A549 (cell line): ENCODE results near the gene MTA3. TPM values are rescaled to one million over a fixed set of nuclear protein-coding genes. Genes with fewer than 3 reads are reported as not detected.

Source experiments
- ATAC-seq, 2 experiments: fragments of 200-7000 bp in 1 of 2; fragments of >200 bp in 1 of 2; cut with Nextera tagmentation in 1 of 2; cut with Tn5 transposase in 1 of 2; 3 replicates each; pipeline versions ENCODE4 v1.8.0 to v1.9.1; 2018 to 2020; ENCODE audit warnings: mild to moderate bottlenecking in 1 of 2, moderate library complexity in 1 of 2
- CTCF ChIA-PET: fragments of 300-600 bp; sonication (Branson Sonifier 250); formaldehyde crosslinking; extraction: SDS; loops from one replicate; lab custom pipeline; 2021; ENCODE audit warnings: antibody characterized with exemption, inconsistent platforms; lab: Yijun Ruan, JAX
- POLR2A ChIA-PET: fragments of 350-600 bp; formaldehyde crosslinking; extraction: SDS; loops from one replicate; lab custom pipeline; 2021; ENCODE audit warnings: antibody characterized with exemption, inconsistent platforms; lab: Yijun Ruan, JAX
- DNase-seq, 2 experiments: peaks; one replicate each; pipeline versions ENCODE4 v3.0.0 to v3.0.0-alpha.2; 2011 to 2016; ENCODE audit warnings: low read depth in 1 of 2, low spot score in 1 of 2
- FAIRE-seq: peaks from 2 replicates; lab custom pipeline; 2011; peaks lifted over from hg19 to GRCh38; lab: Jason Lieb, UNC
- H3K27ac ChIP-seq, 2 experiments: fragments of >200 bp; sonication (Bioruptor Twin); formaldehyde crosslinking; 3 replicates each; pipeline ENCODE4 v1.5.1; 2016 to 2017
- H3K4me1 ChIP-seq: fragments of >200 bp; sonication (Bioruptor Twin); formaldehyde crosslinking; 3 replicates; pipeline ENCODE4 v1.6.1; 2016
- H3K4me2 ChIP-seq: fragments of >200 bp; sonication (Bioruptor Twin); formaldehyde crosslinking; 3 replicates; pipeline ENCODE4 v1.6.1; 2016
- H3K4me3 ChIP-seq: fragments of >200 bp; sonication (Bioruptor Twin); formaldehyde crosslinking; 3 replicates; pipeline ENCODE4 v1.5.1; 2016
- H3K9me3 ChIP-seq: fragments of >200 bp; sonication (Bioruptor Twin); formaldehyde crosslinking; 3 replicates; pipeline ENCODE4 v1.6.1; 2016
- CBX2 ChIP-seq: fragments of 200-600 bp; sonication (generic); IDR thresholded peaks from 2 replicates; pipeline ENCODE4 v1.6.1; 2016; ENCODE audit warnings: low read depth, mild to moderate bottlenecking, borderline replicate concordance
- CBX8 ChIP-seq: fragments of 200-600 bp; sonication (generic); IDR thresholded peaks from 2 replicates; pipeline ENCODE4 v1.6.1; 2016
- EHF ChIP-seq: fragments of 250-450 bp; sonication (Bioruptor Pico); IDR thresholded peaks from 2 replicates; pipeline ENCODE4 v1.5.0; 2020; ENCODE audit warnings: mild to moderate bottlenecking
- EHMT2 ChIP-seq: fragments of 200-600 bp; sonication (generic); IDR thresholded peaks from 2 replicates; pipeline ENCODE4 v1.6.1; 2016; ENCODE audit warnings: antibody characterized with exemption, low read depth, mild to moderate bottlenecking, moderate library complexity
- FOXS1 ChIP-seq: fragments of 250-450 bp; sonication (Bioruptor Pico); IDR thresholded peaks from 2 replicates; pipeline ENCODE4 v1.5.0; 2020; ENCODE audit warnings: mild to moderate bottlenecking, moderate library complexity
- HDAC2 ChIP-seq: fragments of 200-600 bp; sonication (generic); IDR thresholded peaks from 2 replicates; pipeline ENCODE4 v1.6.1; 2016
- HOXA7 ChIP-seq: fragments of 250-450 bp; sonication (Bioruptor Pico); IDR thresholded peaks from 2 replicates; pipeline ENCODE4 v1.5.0; 2020; ENCODE audit warnings: mild to moderate bottlenecking, moderate library complexity
- HOXB13 ChIP-seq: fragments of 250-450 bp; sonication (Bioruptor Pico); IDR thresholded peaks from 2 replicates; pipeline ENCODE4 v1.5.0; 2020; ENCODE audit warnings: low read depth, mild to moderate bottlenecking, moderate library complexity
- JUNB ChIP-seq: fragments of >200 bp; sonication (Bioruptor Twin); formaldehyde crosslinking; IDR thresholded peaks from 2 replicates; pipeline ENCODE4 v1.6.1; 2016
- KDM1A ChIP-seq: fragments of 200-600 bp; sonication (generic); IDR thresholded peaks from 2 replicates; pipeline ENCODE4 v1.6.1; 2016; ENCODE audit warnings: low read depth, mild to moderate bottlenecking
- KDM5A ChIP-seq: fragments of 200-600 bp; sonication (generic); IDR thresholded peaks from 2 replicates; pipeline ENCODE4 v1.6.1; 2016; ENCODE audit warnings: antibody characterized with exemption, mild to moderate bottlenecking
- POLR2AphosphoS2 ChIP-seq: conservative IDR thresholded peaks from 2 replicates; pipeline ENCODE4 v1.6.1; 2012; ENCODE audit warnings: low read length, improper control_type of control experiment, inconsistent platforms
- RARB ChIP-seq: fragments of 250-450 bp; sonication (Bioruptor Pico); IDR thresholded peaks from 2 replicates; pipeline ENCODE4 v1.8.0; 2021; ENCODE audit warnings: mild to moderate bottlenecking, moderate library complexity
- RNF2 ChIP-seq: fragments of 200-600 bp; sonication (generic); IDR thresholded peaks from 2 replicates; pipeline ENCODE4 v1.6.1; 2016; ENCODE audit warnings: low read depth, mild to moderate bottlenecking, antibody characterized with exemption, moderate library complexity, borderline replicate concordance
- SMC3 ChIP-seq: fragments of >200 bp; sonication (Bioruptor Twin); formaldehyde crosslinking; IDR thresholded peaks from 3 replicates; pipeline ENCODE4 v1.6.1; 2018; ENCODE audit warnings: inconsistent platforms
- ZFP36 ChIP-seq: fragments of 450-650 bp; IDR thresholded peaks from 2 replicates; pipeline ENCODE4 v1.6.1; 2014; ENCODE audit warnings: borderline replicate concordance; ENCODE audit not compliant: partially characterized antibody
- ZNF302 ChIP-seq: fragments of 250-450 bp; sonication (Bioruptor Pico); IDR thresholded peaks from 2 replicates; pipeline ENCODE4 v1.9.0; 2021; ENCODE audit warnings: inconsistent platforms, mild to moderate bottlenecking, moderate library complexity
- WGBS: methylation state at CpG from one replicate; pipeline ENCODE4 v1.1.6; 2017; ENCODE audit errors: missing lambda C conversion rate; 5-methylcytosine and 5-hydroxymethylcytosine counted together
- polyA plus RNA-seq, 4 experiments: library from polyadenylated mRNA; depleted of rRNA in 3 of 4; stranded (reverse); fragments of >200 nt; fragmentation: RNase III in 1 of 4; extraction: RNeasy Plus Mini Kit Qiagen cat#74134 plus additional on column Dnase treatment in 1 of 4; gene quantifications; 2 replicates in 3 of 4; 3 replicates in 1 of 4; pipeline ENCODE4 v1.2.3, GENCODE V29; 2011 to 2017
- TF ChIP-seq, protein P1 (sequence below): fragments of >200 bp; sonication (Bioruptor Twin); formaldehyde crosslinking; IDR thresholded peaks from 3 replicates; pipeline ENCODE4 v1.5.1; 2016
- TF ChIP-seq, protein P2 (sequence below): IDR thresholded peaks from 2 replicates; pipeline ENCODE4 v1.6.1; 2012
- TF ChIP-seq, protein P3 (sequence below): fragments of 150-350 bp; IDR thresholded peaks from 2 replicates; pipeline ENCODE4 v1.6.1; 2014; ENCODE audit warnings: low read depth, mild to moderate bottlenecking, low read length
- TF ChIP-seq, protein P4 (sequence below): IDR thresholded peaks from 2 replicates; pipeline ENCODE4 v1.6.1; 2012; ENCODE audit warnings: low read depth, borderline replicate concordance
- TF ChIP-seq, protein P5 (sequence below): IDR thresholded peaks from 2 replicates; pipeline ENCODE4 v1.6.1; 2012

MTA3 gene
- polyA plus RNA-seq, 2 of the 4 experiments (the other 2 are of a cell fraction), result 49.3 to 74.1 TPM

DNA sequence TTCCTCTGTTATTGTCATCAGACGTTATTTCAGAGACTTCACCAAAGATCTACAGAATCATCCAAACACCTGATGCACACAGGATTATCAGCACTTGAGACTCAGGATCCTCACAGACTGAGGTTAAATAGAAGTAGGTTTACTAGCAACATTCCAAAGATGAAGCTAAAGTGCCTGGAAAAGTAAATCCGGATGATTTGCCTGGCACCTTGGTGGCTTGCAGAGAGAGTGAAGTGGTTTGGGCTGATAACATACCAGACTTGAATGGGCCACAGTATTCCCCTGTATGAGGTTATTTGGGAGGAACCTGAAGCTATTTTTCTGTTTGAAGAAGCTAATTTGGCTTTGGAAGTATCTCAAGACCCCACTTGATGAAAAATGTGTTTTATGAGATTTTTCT lies 144.5 kb downstream of the MTA3 start:
- H3K4me1 ChIP-seq, result no peaks in the 10 kb centered on the region
- ChIA-PET POLR2A (no interaction called here), CTCF (interaction anchor here (0.6 kb wide), 1 partner anchor 159 kb away, joined by 3 read pairs; no protein-coding TSS in a partner anchor)
- DNase-seq (no peak), ATAC-seq (no peak), FAIRE-seq (no peak)
- no peak overlapping the region for H3K4me2 ChIP-seq
- 87% methylated on average over 2 of the region's 2 CpGs for WGBS
- no peak for TF ChIP-seq RNF2
- no peak for TF ChIP-seq FOXS1
- no peak for TF ChIP-seq HDAC2
- TF ChIP-seq SMC3, result no peak
- no peaks in the 10 kb centered on the region for H3K9me3 ChIP-seq
- H3K4me3 ChIP-seq, result no peak overlapping the region
- no peak overlapping the region for H3K27ac ChIP-seq

DNA sequence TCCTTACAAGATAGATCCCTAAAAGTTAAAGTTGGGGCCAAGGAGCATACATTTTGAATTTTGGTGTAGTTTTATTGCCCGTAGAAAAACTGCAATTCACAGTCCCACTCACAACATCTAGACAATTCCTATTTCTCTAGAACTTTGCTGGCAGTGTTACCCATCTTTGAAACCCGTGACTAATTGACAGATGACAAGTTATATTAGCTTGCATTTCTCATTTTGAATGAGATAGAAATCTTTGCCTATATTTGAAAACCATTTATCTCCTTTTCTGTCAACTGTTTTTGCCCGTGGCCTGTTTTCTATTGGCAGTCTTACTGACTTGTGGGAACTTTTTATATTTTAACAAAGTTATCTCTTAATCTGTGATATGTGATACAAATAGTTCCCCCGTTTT lies 145.5 kb downstream of the MTA3 start:
- Histone ChIP-seq H3K4me3 (no peak overlapping the region), H3K27ac (no peak overlapping the region), H3K4me1 (no peaks in the 10 kb centered on the region), H3K9me3 (no peaks in the 10 kb centered on the region), H3K4me2 (no peak overlapping the region)
- CTCF ChIA-PET, result no interaction called here
- 83% methylated on average over 4 of the region's 4 CpGs for WGBS
- POLR2A ChIA-PET, result no interaction called here
- ATAC-seq (no peak), DNase-seq (no peak), FAIRE-seq (no peak)
- no peak for TF ChIP-seq HOXA7 (CRISPR knock-in tag)
- no peak for TF ChIP-seq JUNB
- TF ChIP-seq, protein P1, sequence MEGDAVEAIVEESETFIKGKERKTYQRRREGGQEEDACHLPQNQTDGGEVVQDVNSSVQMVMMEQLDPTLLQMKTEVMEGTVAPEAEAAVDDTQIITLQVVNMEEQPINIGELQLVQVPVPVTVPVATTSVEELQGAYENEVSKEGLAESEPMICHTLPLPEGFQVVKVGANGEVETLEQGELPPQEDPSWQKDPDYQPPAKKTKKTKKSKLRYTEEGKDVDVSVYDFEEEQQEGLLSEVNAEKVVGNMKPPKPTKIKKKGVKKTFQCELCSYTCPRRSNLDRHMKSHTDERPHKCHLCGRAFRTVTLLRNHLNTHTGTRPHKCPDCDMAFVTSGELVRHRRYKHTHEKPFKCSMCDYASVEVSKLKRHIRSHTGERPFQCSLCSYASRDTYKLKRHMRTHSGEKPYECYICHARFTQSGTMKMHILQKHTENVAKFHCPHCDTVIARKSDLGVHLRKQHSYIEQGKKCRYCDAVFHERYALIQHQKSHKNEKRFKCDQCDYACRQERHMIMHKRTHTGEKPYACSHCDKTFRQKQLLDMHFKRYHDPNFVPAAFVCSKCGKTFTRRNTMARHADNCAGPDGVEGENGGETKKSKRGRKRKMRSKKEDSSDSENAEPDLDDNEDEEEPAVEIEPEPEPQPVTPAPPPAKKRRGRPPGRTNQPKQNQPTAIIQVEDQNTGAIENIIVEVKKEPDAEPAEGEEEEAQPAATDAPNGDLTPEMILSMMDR, result no peak
- no peak for TF ChIP-seq EHMT2
- no peak for TF ChIP-seq ZNF302 (CRISPR knock-in tag)
- TF ChIP-seq KDM5A, result no peak
- TF ChIP-seq HOXB13 (CRISPR knock-in tag), result no peak
- no peak for TF ChIP-seq KDM1A
- TF ChIP-seq, protein P2, sequence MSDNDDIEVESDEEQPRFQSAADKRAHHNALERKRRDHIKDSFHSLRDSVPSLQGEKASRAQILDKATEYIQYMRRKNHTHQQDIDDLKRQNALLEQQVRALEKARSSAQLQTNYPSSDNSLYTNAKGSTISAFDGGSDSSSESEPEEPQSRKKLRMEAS, result no peak
- no peak for TF ChIP-seq ZFP36
- TF ChIP-seq HDAC2, result no peak
- TF ChIP-seq, protein P3, sequence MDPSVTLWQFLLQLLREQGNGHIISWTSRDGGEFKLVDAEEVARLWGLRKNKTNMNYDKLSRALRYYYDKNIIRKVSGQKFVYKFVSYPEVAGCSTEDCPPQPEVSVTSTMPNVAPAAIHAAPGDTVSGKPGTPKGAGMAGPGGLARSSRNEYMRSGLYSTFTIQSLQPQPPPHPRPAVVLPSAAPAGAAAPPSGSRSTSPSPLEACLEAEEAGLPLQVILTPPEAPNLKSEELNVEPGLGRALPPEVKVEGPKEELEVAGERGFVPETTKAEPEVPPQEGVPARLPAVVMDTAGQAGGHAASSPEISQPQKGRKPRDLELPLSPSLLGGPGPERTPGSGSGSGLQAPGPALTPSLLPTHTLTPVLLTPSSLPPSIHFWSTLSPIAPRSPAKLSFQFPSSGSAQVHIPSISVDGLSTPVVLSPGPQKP, result no peak
- no peak for TF ChIP-seq RARB (CRISPR knock-in tag)
- no peak for TF ChIP-seq POLR2AphosphoS2
- no peak for TF ChIP-seq EHF (CRISPR knock-in tag)
- TF ChIP-seq, protein P4, sequence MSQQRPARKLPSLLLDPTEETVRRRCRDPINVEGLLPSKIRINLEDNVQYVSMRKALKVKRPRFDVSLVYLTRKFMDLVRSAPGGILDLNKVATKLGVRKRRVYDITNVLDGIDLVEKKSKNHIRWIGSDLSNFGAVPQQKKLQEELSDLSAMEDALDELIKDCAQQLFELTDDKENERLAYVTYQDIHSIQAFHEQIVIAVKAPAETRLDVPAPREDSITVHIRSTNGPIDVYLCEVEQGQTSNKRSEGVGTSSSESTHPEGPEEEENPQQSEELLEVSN, result no peak
- TF ChIP-seq SMC3, result no peak
- TF ChIP-seq, protein P5, sequence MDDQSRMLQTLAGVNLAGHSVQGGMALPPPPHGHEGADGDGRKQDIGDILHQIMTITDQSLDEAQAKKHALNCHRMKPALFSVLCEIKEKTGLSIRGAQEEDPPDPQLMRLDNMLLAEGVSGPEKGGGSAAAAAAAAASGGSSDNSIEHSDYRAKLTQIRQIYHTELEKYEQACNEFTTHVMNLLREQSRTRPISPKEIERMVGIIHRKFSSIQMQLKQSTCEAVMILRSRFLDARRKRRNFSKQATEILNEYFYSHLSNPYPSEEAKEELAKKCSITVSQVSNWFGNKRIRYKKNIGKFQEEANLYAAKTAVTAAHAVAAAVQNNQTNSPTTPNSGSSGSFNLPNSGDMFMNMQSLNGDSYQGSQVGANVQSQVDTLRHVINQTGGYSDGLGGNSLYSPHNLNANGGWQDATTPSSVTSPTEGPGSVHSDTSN, result no peak

DNA sequence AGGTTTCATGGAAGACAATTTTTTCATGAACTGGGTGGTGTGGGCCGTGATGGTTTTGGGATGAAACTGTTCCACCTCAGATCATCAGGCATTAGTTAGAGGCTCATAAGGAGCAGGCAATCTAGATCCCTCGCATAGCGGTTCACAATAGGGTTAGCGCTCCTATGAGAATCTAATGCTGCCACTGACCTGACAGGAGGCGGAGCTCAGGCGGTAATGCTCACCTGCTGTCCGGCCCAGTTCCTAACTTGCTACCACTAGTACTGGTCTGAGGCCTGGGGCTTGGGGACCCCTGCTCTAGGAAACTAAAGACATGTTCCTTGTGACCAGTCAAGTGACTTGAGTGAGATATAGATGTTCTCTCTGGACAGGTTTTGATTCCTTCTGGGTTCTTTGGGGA lies 146.3 kb downstream of the MTA3 start:
- ChIA-PET POLR2A (no interaction called here), CTCF (no interaction called here)
- Histone ChIP-seq H3K27ac (no peak overlapping the region), H3K9me3 (no peaks in the 10 kb centered on the region), H3K4me2 (no peak overlapping the region), H3K4me1 (no peaks in the 10 kb centered on the region), H3K4me3 (no peak overlapping the region)
- no peak for DNase-seq
- ATAC-seq, result no peak; a peak in 1 of 6 replicates
- WGBS, result 94% methylated on average over 7 of the region's 7 CpGs
- FAIRE-seq, result no peak
- TF ChIP-seq SMC3, result no peak
- no peak for TF ChIP-seq CBX8
- TF ChIP-seq CBX2, result no peak
- TF ChIP-seq JUNB, result no peak
